HG03196 (cell line): ENCODE measurements around the gene CDYL.

ENCODE experiments used
- ATAC-seq: cut with Tn5 transposase; IDR thresholded peaks from one replicate; pipeline ENCODE4 v1.9.1; 2021; ENCODE audit not compliant: unreplicated experiment

Gene CDYL

GRCh38 chr6:4929097-4929718 lies 153.0 kb downstream of the CDYL start:
- no peak for ATAC-seq

- ATAC-seq, result no peak
Observed at GRCh38 chr6:4930025-4930691, 154.0 kb downstream of the CDYL start.

GRCh38 chr6:4931530-4932227 lies 155.5 kb downstream of the CDYL start:
- no peak for ATAC-seq

- ATAC-seq, result no peak
Observed at GRCh38 chr6:4932228-4932903, 156.2 kb downstream of the CDYL start.

GRCh38 chr6:4935486-4935885 lies 159.3 kb downstream of the CDYL start:
- ATAC-seq, result peak; percentile 35

- no peak for ATAC-seq
Observed at GRCh38 chr6:4935975-4936680, 159.9 kb downstream of the CDYL start.

GRCh38 chr6:4936681-4937041 lies 160.5 kb downstream of the CDYL start:
- no peak for ATAC-seq

- ATAC-seq, result no peak
Observed at GRCh38 chr6:4937414-4937813, 161.2 kb downstream of the CDYL start.

GRCh38 chr6:4939241-4939640 lies 163.0 kb downstream of the CDYL start:
- no peak for ATAC-seq

GRCh38 chr6:4940416-4940815 lies 164.2 kb downstream of the CDYL start:
- ATAC-seq, result no peak

- ATAC-seq, result peak; percentile 60
Observed at GRCh38 chr6:4941782-4942672, 165.8 kb downstream of the CDYL start.

GRCh38 chr6:4942673-4943009 lies 166.4 kb downstream of the CDYL start:
- ATAC-seq, result no peak

GRCh38 chr6:4943716-4944115 lies 167.5 kb downstream of the CDYL start:
- no peak for ATAC-seq

GRCh38 chr6:4944325-4944724 lies 168.1 kb downstream of the CDYL start:
- no peak for ATAC-seq

- no peak for ATAC-seq
Observed at GRCh38 chr6:4946521-4946920, 170.3 kb downstream of the CDYL start.

GRCh38 chr6:4947716-4948115 lies 171.5 kb downstream of the CDYL start:
- no peak for ATAC-seq

- no peak for ATAC-seq
Observed at GRCh38 chr6:4948781-4949450, 172.7 kb downstream of the CDYL start.

GRCh38 chr6:4950076-4950475 lies 173.9 kb downstream of the CDYL start:
- no peak for ATAC-seq

- no peak for ATAC-seq
Observed at GRCh38 chr6:4950836-4951533, 174.8 kb downstream of the CDYL start.
